HEK293 (cell line): ENCODE data around the gene MOB2.

ENCODE experiments used
- KLF8 ChIP-seq: fragments of 450-650 bp; formaldehyde crosslinking; IDR thresholded peaks from 2 replicates; pipeline ENCODE4 v1.5.1; 2016; ENCODE audit warnings: missing biosample characterization, missing genetic modification characterization
- MZF1 ChIP-seq: fragments of 450-650 bp; formaldehyde crosslinking; IDR thresholded peaks from 2 replicates; pipeline ENCODE4 v1.5.1; 2017; ENCODE audit warnings: missing biosample characterization, missing genetic modification characterization, borderline replicate concordance
- ZBTB1 ChIP-seq: fragments of 450-650 bp; formaldehyde crosslinking; IDR thresholded peaks from 2 replicates; pipeline ENCODE4 v1.5.1; 2016; ENCODE audit warnings: missing biosample characterization, missing genetic modification characterization
- ZFP37 ChIP-seq: fragments of 450-650 bp; formaldehyde crosslinking; IDR thresholded peaks from 2 replicates; pipeline ENCODE4 v1.5.1; 2016; ENCODE audit warnings: missing biosample characterization, missing genetic modification characterization
- ZNF239 ChIP-seq: fragments of 450-650 bp; formaldehyde crosslinking; IDR thresholded peaks from 2 replicates; pipeline ENCODE4 v1.5.1; 2016; ENCODE audit warnings: missing biosample characterization, missing genetic modification characterization
- ZNF274 ChIP-seq, 2 experiments: fragments of 200-500 bp in 1 of 2; fragments of 450-650 bp in 1 of 2; sonication (Bioruptor generic) in 1 of 2; formaldehyde crosslinking in 1 of 2; IDR thresholded peaks; 2 replicates each; pipeline versions ENCODE4 v1.5.1 to v1.6.1; 2014 to 2016; ENCODE audit warnings: borderline replicate concordance in 1 of 2, inconsistent platforms in 1 of 2, low read length in 1 of 2, missing biosample characterization in 1 of 2, missing genetic modification characterization in 1 of 2
- TF ChIP-seq, protein P1 (sequence below): fragments of 450-650 bp; formaldehyde crosslinking; IDR thresholded peaks from 2 replicates; pipeline ENCODE4 v1.5.1; 2016; ENCODE audit warnings: missing biosample characterization, missing genetic modification characterization
- TF ChIP-seq, protein P2 (sequence below): fragments of 450-650 bp; formaldehyde crosslinking; IDR thresholded peaks from 2 replicates; pipeline ENCODE4 v1.5.1; 2016; ENCODE audit warnings: missing biosample characterization, missing genetic modification characterization
- TF ChIP-seq, protein P3 (sequence below): fragments of 450-650 bp; formaldehyde crosslinking; IDR thresholded peaks from 2 replicates; pipeline ENCODE4 v1.5.1; 2016; ENCODE audit warnings: missing biosample characterization, missing genetic modification characterization
- TF ChIP-seq, protein P4 (sequence below): fragments of 450-650 bp; formaldehyde crosslinking; optimal IDR thresholded peaks from 2 replicates; pipeline ENCODE3; 2016; ENCODE audit warnings: missing biosample characterization, mild to moderate bottlenecking, missing genetic modification characterization

DNA sequence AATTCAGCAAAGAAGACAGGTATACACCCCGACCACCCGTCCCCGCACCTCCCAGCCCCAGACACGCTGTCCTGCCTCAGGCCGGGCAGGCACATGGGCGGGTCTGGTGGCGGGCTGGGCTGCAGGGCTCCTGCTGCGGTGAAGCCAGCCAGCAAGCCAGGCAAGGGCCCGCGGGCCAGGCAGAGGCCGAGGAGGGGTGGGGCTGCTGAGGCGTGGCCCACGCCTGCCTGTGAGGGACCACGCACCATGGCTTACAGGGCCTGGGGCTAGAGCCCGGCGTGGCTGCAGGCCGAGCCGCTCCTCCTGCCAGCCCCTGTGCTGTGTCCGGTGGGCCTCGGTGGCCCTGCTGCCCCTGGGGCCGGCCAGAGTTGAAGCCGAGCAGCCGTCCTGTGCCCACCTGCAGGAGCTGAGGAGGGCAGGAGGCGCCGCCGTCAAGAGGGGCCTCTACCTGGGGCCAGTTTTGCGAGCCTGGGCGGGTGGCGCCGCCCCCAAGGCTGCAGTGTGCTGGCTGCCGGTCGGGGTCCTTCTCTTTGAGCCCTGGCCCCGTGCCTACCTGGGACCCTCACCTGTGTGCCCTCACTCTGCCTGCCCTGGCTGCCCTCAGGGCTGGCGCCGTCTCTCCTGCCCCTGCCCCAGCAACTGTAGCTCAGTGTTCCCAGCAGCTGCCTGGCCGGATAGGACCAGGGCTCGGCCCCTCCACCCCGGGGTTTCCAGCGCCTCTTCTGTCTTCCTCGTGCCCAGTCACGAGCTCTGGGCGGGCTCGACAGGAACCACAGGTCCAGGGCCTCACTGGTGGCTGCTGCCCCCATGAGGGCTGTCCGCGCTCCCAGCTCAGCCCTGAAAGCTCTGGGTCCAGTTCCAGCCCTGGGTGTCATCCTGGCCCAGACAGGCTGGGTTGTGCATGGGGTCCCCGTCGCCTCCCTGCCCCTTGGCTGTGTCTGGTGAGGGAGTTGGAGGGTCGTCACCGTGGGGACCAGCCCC, 38.4 kb downstream of the MOB2 start:
- TF ChIP-seq MZF1 (no peak), KLF8 (tag by site-specific recombination) (no peak), ZBTB1 (tag by site-specific recombination) (no peak), ZNF239 (tag by site-specific recombination) (no peak), ZFP37 (tag by site-specific recombination) (no peak), ZNF274 (IDR thresholded peaks at IDR 0.05; ENCODE audit: low read length) (no peak), ZNF274 (tag by site-specific recombination; IDR thresholded peaks at IDR 0.05; ENCODE audit: borderline replicate concordance) (no peak)
- TF ChIP-seq, protein P1, sequence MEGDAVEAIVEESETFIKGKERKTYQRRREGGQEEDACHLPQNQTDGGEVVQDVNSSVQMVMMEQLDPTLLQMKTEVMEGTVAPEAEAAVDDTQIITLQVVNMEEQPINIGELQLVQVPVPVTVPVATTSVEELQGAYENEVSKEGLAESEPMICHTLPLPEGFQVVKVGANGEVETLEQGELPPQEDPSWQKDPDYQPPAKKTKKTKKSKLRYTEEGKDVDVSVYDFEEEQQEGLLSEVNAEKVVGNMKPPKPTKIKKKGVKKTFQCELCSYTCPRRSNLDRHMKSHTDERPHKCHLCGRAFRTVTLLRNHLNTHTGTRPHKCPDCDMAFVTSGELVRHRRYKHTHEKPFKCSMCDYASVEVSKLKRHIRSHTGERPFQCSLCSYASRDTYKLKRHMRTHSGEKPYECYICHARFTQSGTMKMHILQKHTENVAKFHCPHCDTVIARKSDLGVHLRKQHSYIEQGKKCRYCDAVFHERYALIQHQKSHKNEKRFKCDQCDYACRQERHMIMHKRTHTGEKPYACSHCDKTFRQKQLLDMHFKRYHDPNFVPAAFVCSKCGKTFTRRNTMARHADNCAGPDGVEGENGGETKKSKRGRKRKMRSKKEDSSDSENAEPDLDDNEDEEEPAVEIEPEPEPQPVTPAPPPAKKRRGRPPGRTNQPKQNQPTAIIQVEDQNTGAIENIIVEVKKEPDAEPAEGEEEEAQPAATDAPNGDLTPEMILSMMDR = no peak
- TF ChIP-seq, protein P2, sequence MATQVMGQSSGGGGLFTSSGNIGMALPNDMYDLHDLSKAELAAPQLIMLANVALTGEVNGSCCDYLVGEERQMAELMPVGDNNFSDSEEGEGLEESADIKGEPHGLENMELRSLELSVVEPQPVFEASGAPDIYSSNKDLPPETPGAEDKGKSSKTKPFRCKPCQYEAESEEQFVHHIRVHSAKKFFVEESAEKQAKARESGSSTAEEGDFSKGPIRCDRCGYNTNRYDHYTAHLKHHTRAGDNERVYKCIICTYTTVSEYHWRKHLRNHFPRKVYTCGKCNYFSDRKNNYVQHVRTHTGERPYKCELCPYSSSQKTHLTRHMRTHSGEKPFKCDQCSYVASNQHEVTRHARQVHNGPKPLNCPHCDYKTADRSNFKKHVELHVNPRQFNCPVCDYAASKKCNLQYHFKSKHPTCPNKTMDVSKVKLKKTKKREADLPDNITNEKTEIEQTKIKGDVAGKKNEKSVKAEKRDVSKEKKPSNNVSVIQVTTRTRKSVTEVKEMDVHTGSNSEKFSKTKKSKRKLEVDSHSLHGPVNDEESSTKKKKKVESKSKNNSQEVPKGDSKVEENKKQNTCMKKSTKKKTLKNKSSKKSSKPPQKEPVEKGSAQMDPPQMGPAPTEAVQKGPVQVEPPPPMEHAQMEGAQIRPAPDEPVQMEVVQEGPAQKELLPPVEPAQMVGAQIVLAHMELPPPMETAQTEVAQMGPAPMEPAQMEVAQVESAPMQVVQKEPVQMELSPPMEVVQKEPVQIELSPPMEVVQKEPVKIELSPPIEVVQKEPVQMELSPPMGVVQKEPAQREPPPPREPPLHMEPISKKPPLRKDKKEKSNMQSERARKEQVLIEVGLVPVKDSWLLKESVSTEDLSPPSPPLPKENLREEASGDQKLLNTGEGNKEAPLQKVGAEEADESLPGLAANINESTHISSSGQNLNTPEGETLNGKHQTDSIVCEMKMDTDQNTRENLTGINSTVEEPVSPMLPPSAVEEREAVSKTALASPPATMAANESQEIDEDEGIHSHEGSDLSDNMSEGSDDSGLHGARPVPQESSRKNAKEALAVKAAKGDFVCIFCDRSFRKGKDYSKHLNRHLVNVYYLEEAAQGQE (tag by site-specific recombination) = no peak
- TF ChIP-seq, protein P3, sequence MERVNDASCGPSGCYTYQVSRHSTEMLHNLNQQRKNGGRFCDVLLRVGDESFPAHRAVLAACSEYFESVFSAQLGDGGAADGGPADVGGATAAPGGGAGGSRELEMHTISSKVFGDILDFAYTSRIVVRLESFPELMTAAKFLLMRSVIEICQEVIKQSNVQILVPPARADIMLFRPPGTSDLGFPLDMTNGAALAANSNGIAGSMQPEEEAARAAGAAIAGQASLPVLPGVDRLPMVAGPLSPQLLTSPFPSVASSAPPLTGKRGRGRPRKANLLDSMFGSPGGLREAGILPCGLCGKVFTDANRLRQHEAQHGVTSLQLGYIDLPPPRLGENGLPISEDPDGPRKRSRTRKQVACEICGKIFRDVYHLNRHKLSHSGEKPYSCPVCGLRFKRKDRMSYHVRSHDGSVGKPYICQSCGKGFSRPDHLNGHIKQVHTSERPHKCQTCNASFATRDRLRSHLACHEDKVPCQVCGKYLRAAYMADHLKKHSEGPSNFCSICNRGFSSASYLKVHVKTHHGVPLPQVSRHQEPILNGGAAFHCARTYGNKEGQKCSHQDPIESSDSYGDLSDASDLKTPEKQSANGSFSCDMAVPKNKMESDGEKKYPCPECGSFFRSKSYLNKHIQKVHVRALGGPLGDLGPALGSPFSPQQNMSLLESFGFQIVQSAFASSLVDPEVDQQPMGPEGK (tag by site-specific recombination) = no peak
- TF ChIP-seq, protein P4, sequence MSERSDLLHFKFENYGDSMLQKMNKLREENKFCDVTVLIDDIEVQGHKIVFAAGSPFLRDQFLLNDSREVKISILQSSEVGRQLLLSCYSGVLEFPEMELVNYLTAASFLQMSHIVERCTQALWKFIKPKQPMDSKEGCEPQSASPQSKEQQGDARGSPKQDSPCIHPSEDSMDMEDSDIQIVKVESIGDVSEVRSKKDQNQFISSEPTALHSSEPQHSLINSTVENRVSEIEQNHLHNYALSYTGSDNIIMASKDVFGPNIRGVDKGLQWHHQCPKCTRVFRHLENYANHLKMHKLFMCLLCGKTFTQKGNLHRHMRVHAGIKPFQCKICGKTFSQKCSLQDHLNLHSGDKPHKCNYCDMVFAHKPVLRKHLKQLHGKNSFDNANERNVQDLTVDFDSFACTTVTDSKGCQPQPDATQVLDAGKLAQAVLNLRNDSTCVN = no peak
